DMS153 treated with DMSO at 0.1 percent for 48 hours (cell line): ENCODE results near the gene SLC16A8.

Experiments used
- DNase-seq: peaks from one replicate; lab custom pipeline; 2025; ENCODE audit not compliant: unreplicated experiment; lab: John Stamatoyannopoulos, UW

The SLC16A8 gene

GRCh38 chr22:38112381-38112780 lies 28.4 kb upstream of the SLC16A8 start:
- no peak for DNase-seq

- no peak for DNase-seq
Measured at GRCh38 chr22:38111925-38112355, 28.0 kb upstream of the SLC16A8 start.

DNA sequence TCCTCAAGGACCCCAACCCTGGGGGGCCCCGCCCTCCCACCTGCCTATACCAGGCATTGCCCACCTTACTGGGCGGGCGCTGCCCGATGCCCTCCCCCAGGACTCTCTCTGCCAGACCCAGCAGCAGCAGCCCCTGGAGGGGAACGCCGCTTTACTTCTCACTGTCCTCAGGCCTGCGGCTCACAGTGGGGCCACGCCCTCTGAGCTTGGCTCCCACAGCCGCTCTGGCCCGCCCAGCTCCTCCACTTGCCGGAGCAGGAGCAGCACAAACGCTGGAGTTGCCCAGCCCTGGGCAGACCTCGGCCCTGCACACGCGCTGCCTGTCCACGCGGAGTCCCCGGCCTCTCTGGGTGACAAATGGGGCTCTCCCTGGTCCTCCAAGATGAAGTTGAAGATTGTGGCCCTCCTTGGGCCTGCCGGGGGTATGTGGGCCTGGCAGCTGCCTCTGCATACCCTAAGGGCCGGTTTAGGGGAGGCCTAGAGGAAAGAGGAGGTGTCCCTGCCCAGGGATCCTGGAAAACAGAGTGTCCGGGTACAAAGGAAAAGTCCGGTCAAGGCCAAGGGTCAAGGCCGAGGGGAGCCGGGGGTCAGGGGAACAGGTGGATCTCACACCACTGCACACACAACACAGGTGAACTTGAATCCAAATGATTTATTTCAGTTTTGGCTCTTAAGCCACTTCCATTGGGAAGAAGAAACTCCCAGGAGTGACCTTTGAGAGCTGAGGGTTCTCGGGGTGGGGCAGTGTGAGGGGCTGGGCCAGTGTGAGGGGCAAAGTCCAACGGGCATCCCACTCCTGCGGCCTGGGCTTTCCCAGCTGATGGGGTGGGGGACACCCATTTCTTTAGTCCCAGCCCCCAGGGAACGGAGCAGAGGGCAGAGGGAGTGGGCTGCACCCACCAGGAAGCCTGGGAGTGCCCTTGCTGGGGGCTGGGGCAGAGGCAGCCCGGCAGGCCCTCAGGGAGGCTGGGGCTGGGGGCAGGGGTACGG lies 27.2 kb upstream of the SLC16A8 start:
- no peak for DNase-seq

DNA sequence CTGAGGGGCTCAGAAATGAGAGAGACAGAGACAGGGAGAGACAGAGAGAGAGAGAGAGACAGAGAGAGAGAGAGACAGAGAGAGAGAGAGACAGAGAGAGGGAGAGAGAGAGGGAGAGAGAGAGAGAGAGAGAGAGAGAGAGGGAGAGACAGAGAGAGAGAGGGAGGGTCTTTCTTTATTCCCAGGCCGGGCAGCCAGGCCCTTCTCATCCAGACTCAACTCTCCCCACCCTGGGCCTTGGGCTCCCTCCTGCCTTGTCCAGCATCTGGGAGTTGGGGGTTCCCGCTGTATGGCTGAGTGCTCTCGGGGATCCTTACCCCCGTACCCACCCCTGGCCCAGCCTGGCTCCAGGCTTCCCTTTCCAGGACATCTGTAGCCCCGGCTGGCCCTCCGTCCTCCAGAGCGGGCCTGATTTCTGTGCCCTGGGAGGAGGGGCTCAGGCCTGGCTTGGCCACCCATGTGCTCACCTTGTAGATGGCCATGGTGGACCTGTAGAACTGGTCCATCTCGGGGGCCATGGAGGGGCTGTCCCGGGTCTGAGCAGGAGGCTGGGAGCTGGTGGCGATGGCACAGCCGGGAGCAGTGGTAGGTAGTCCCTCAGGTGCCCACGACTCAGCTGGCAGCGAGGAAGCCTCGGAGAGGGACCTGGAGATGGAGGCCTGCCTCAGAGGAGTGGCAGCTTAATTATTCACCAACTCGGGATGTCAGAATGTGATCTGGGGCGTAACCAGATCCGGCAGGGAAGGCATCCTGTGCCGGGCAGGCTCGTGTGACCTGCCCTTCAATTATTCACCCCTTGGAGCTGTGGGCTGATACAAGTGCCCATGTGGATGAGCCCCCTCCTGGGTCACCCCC lies 26.3 kb upstream of the SLC16A8 start, which contains the start of gene BAIAP2L2:
TSS of gene BAIAP2L2 (minus strand) at position 677 of the 855 bp plus-strand sequence. CDS start at position 518, 159 bp downstream.
- no peak for DNase-seq

GRCh38 chr22:38109371-38110001 lies 25.5 kb upstream of the SLC16A8 start:
- no peak for DNase-seq

DNA sequence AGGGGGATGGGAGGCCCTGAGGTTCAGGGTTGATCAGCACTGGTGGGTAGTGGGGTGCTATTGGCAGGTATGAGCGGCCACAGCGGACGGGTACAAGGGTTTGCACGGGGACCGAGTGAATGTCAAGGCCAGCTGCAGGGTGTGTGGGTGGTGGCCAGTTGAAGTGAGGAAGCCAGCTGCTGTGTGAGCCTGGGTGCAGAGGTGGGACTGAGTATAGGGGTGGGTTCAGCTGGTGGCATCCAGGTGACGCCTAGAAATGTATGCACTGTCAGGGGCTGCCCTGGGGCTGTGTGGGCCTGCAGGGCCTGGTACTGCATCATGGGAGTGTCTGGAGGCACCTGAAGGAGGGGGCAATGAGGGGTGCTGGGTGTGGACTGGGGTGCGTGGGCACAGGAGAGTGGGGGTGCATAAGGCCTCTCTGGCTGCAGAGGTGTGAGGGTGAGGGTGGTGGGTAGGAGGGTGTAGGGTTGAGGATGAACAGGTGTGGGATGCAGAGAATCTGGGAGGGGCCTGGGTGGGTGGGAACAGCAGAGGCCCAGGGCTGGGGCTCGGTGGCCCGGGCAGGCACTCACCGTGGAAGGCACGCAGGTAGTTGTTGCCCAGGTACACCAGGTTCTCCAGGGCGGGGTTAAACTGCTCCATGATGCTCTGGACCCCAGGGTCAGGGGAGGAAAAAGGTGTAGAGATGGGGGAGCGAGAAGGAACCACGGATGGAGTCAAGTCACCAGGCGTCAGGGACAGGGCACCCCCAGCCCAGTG lies 24.8 kb upstream of the SLC16A8 start:
- DNase-seq, result no peak

DNA sequence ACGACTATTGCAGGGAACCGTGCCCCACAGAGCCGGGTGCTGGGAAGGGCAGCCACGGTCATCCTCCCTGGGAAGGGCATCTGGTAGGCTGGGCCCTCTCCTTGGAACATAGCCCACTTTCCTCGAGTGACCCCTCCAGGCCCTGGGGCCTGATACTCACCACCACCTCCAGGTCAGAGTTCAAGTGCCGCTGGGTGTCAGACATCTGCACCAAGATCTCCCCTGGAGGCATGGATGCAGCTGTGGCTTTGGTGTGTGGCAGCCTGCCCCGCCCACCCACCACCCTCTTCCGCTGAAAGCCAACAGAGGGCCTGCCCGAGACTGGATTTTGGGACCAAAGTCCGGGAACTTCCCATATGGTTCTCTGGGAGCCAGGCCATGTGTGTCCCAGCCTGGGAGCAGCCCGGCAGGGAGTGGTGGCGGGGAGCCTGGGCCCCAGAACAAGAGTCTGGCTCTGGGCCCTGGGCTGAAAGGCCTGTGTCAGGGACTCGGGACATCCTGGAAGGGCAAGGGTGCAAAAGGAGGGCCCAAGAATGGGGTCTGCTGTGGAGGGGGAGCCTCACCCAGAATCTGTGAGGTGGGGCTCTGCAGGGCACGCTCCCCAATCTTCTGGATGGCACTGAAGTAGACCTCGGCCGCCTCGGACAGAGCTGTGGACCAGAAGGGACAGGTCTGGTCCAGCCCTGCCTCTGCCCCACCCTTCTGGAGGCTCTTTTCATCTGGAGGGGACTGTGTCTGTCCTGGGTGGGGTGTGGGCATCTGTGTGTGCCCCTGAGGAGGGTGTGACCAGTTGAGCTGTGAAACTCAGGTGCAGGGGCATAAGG lies 23.9 kb upstream of the SLC16A8 start:
- no peak for DNase-seq

- DNase-seq, result no peak
Measured at GRCh38 chr22:38106814-38107578, 23.0 kb upstream of the SLC16A8 start.

GRCh38 chr22:38104084-38104483 lies 20.1 kb upstream of the SLC16A8 start:
- no peak for DNase-seq

- no peak for DNase-seq
Measured at GRCh38 chr22:38103641-38104040, 19.7 kb upstream of the SLC16A8 start.

- no peak for DNase-seq
Measured at GRCh38 chr22:38098410-38099249, 14.6 kb upstream of the SLC16A8 start.

DNA sequence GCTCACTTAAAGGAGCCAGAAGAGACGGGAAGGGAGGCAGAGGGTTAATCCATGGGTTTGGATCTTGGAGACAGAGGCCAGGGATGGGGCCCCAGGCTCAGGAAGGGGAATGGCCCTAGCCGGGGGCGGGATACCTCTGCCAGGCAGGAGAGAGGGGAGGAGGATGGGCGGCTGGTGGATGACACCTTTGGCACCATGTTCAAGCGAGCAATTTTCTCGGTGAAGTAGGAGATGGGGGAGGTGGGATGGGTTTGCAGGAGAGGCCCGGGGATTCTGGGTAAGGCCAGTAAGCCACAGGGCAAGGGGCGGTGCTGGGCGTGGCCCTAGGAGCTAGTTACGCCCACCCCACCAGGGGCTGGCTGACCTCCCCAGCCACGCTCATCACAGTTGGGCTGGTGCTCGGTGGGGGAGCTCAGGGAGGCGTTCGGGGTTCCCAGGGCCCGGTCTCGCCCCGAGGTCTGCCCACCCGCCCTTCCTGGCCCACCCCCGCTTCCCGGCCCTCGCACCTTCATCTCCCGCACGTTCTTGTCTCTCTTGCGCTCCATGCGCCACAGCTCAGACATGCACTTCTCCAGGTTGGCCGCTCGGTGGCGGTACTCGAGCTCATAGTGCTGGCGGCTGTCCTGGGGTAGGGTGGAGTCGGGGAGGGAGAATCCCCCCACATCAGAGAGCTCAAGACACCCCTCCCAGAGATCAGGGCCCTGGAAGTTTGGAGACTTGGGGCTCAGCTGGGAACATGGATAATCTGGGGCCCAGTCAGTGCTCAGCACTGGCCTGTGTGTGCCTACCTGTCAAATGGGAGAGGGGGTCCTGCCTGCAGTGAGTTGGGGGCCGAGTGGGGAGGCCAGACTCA lies 13.8 kb upstream of the SLC16A8 start:
- no peak for DNase-seq

DNA sequence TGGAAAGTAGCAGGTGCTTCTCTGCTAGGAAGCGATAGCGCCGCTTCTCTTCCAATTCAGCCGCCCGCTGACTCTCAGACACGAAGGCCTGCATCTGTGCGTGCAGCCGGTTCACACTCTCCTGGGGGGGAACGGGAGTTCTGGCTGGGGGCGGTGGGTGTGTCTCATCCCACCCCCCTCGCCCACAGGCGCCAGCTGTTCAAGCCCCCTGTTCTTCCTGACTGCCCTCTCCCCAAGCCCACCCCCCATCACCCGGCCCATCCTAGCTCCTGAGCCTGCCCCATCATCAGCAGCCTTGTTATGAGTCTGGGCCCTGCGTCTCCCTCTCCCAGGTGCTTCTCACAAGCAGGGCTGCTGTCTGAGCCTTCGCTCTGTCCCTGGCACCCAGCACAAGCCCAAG lies 13.1 kb upstream of the SLC16A8 start:
- no peak for DNase-seq

DNA sequence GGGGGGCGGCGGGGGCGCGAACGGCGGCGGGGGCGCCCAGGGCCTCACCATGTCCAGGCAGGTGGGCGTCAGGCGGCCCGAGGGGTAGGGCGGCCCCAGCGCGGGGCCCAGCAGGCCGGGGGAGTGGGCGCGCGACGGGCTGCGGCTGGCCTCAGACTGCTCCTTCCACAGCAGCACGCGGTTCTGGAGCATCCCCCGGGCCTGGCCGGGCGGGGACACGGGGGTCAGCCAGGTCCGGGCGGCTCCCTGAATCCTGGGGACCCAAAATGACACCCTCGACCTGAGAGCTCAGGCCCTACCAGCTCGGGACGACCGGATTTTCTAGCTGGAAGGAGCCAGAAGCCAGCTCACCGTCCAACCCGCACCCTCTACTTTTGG lies 5.5 kb upstream of the SLC16A8 start:
- DNase-seq, result no peak

DNA sequence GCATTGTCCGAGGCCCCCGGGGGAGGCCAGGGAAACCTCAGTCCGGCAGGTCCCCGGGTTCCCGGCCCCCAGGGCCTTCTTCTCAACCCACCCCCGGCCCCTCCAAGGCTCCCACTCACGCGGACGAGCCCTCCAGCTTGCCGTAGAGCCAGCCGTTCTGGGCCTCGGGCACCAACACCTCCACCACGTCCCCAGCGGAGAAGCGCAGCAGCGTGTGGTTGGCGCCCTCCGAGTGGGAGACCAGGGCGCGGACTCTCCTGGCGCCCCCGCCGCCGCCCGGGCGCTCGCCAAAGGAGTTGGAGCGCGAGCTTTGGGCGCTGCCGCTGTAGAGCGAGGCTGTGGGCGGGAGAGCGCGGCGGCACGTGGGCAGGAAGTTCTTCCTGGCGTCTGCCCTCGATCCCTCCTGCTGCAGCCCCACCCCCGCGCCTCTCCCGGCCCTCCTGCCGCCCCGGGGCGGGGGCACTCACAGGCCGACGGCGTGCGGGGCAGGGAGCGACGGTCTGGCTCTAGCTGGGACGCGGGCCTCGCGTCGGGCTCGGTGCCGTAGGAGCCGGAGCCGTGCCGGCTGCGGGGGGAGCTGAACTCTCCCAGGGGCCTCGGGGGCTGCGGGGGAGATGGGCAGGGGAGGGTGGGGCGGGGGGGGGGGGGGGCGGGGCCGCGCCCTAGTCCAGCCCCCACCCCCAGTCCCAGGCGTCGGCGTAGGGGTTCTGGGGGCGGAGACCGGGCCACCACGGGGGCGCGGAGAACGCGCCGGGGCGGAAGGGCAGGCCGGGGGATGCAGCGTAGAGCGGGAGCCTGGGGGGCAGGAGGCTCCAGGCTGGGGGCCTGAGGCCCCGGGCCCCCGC lies 4.9 kb upstream of the SLC16A8 start:
- DNase-seq, result no peak

GRCh38 chr22:38087855-38088254 lies 3.9 kb upstream of the SLC16A8 start:
- no peak for DNase-seq
